H1 (cell line): Measurements from ENCODE around the gene SSTR5. TPM values are rescaled to one million over a fixed set of nuclear protein-coding genes. Genes with fewer than 3 reads are reported as not detected.

Experiments used
- JUN ChIP-seq: IDR thresholded peaks from 2 replicates; pipeline ENCODE4 v1.6.1; 2011; ENCODE audit warnings: low read depth, mild to moderate bottlenecking, improper control_type of control experiment, low read length
- PHF8 ChIP-seq: fragments of 200-600 bp; sonication (generic); conservative IDR thresholded peaks from 2 replicates; pipeline ENCODE4 v1.7.1; 2012; ENCODE audit warnings: low read depth, mild to moderate bottlenecking, inconsistent platforms, low read length, moderate library complexity
- SAP30 ChIP-seq: fragments of 300-600 bp; sonication (generic); IDR thresholded peaks from 2 replicates; pipeline ENCODE4 v1.7.1; 2012; ENCODE audit warnings: low read length, moderate library complexity, mild to moderate bottlenecking, inconsistent platforms; ENCODE audit not compliant: insufficient read depth, insufficient replicate concordance
- polyA plus RNA-seq, 7 experiments: library from polyadenylated mRNA; depleted of rRNA in 3 of 7; stranded (reverse) in 5 of 7; unstranded in 2 of 7; fragments of >200 nt in 5 of 7; fragments of 200-250 nt in 2 of 7; gene quantifications; 1 replicate in 5 of 7; 2 replicates in 1 of 7; 4 replicates in 1 of 7; pipeline versions ENCODE4 v1.2.1 to v1.2.3, GENCODE V29; 2011 to 2013; ENCODE audit warnings: missing spikeins in 2 of 7, mixed read lengths in 2 of 7
- total RNA-seq: library from RNA; stranded (reverse); fragmentation: NEBNext Ultra II Directional; extraction: Animal tissue kit (Norgen Biotek cat#: 25700); gene quantifications from 2 replicates; pipeline ENCODE4 v1.2.1, GENCODE V29; 2021

Gene SSTR5
- total and polyA plus RNA-seq, 2 of the 8 experiments (the other 6 are each of a cell fraction or from before 2014, with no cell fraction given): 0.56 to 0.60 TPM

- TF ChIP-seq SAP30 (no peak), PHF8 (no peak), JUN (no peak)
These were observed 16.9 kb downstream of the SSTR5 start (continued) for GRCh38 chr16:1089439-1089821.
